Peyer's patch (tissue), 4 donors: ENCODE data around the gene SRSF8.

ENCODE experiments used
- POLR2A ChIP-seq, 2 donors: fragments of 450-650 bp; IDR thresholded peaks; one replicate each; pipeline ENCODE4 v1.5.1; 2017; ENCODE audit warnings: antibody characterized with exemption in 2 of 2, mild to moderate bottlenecking in 2 of 2, moderate library complexity in 2 of 2
- TF ChIP-seq, protein P1 (sequence below), 6 experiments: fragments of 450-650 bp in 4 of 6; fragments of 200-600 bp in 2 of 6; sonication (generic) in 1 of 6; IDR thresholded peaks; one replicate each; pipeline ENCODE4 v1.5.1; 2017 to 2019; ENCODE audit warnings: antibody characterized with exemption in 6 of 6, mild to moderate bottlenecking in 3 of 6, moderate library complexity in 1 of 6

DNA sequence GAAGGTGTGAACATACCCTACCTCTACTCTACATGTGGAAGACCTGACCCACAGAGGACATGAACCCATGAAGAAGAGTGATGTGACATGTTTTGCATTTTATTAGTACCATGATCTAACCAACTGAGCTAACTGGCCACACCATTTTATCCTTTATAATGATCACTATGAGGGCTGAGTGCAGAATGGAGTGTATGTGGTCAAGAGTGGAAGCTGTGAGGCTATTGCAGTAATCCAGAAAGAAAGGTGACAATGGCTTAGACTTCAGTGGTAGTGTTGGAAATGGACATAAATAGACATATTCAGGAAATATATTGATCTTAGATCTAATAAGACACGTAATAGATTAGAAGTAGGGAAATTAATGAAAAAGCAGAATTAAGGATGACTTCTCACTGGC, 3.8 kb downstream of the SRSF8 start:
- TF ChIP-seq, protein P1, sequence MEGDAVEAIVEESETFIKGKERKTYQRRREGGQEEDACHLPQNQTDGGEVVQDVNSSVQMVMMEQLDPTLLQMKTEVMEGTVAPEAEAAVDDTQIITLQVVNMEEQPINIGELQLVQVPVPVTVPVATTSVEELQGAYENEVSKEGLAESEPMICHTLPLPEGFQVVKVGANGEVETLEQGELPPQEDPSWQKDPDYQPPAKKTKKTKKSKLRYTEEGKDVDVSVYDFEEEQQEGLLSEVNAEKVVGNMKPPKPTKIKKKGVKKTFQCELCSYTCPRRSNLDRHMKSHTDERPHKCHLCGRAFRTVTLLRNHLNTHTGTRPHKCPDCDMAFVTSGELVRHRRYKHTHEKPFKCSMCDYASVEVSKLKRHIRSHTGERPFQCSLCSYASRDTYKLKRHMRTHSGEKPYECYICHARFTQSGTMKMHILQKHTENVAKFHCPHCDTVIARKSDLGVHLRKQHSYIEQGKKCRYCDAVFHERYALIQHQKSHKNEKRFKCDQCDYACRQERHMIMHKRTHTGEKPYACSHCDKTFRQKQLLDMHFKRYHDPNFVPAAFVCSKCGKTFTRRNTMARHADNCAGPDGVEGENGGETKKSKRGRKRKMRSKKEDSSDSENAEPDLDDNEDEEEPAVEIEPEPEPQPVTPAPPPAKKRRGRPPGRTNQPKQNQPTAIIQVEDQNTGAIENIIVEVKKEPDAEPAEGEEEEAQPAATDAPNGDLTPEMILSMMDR (IDR thresholded peaks at IDR 0.05) = no peak
- no peak for TF ChIP-seq POLR2A (IDR thresholded peaks at IDR 0.05)
